Hepatocyte (in vitro differentiated cells): Measurements from ENCODE around the gene LEMD2. TPM values are rescaled to one million over a fixed set of nuclear protein-coding genes. Genes with fewer than 3 reads are reported as not detected.

Source experiments
- DNase-seq: peaks from one replicate; pipeline ENCODE4 v3.0.0-alpha.2; 2016; ENCODE audit warnings: low spot score
- H2AFZ ChIP-seq: fragments of 200-600 bp; sonication (generic); 2 replicates; pipeline ENCODE4 v1.6.0; 2016; ENCODE audit warnings: antibody characterized with exemption, mild to moderate bottlenecking
- H3K27ac ChIP-seq: fragments of 200-600 bp; sonication (generic); 2 replicates; pipeline ENCODE4 v1.5.1; 2016; ENCODE audit warnings: mild to moderate bottlenecking
- H3K27me3 ChIP-seq: fragments of 200-600 bp; sonication (generic); 2 replicates; pipeline ENCODE4 v1.6.1; 2016
- H3K36me3 ChIP-seq: fragments of 200-600 bp; sonication (generic); replicated peaks from 2 replicates; pipeline ENCODE4 v1.5.1; 2016; ENCODE audit warnings: low read depth; ENCODE audit not compliant: insufficient read depth
- H3K4me1 ChIP-seq: fragments of 200-600 bp; sonication (generic); 2 replicates; pipeline ENCODE4 v1.5.1; 2016; ENCODE audit warnings: mild to moderate bottlenecking, moderate library complexity; ENCODE audit not compliant: insufficient read depth
- H3K4me2 ChIP-seq: fragments of 200-600 bp; sonication (generic); 2 replicates; pipeline ENCODE4 v1.6.0; 2016
- H3K4me3 ChIP-seq: fragments of 200-600 bp; sonication (generic); 2 replicates; pipeline ENCODE4 v1.5.1; 2016; ENCODE audit warnings: mild to moderate bottlenecking
- H3K79me2 ChIP-seq: fragments of 200-600 bp; sonication (generic); 2 replicates; pipeline ENCODE4 v1.6.0; 2017; ENCODE audit warnings: mild to moderate bottlenecking
- H3K9me2 ChIP-seq: fragments of 200-600 bp; sonication (generic); replicated peaks from 2 replicates; pipeline ENCODE4 v1.6.0; 2017; ENCODE audit warnings: mild to moderate bottlenecking; ENCODE audit not compliant: insufficient read depth
- H3K9me3 ChIP-seq: fragments of 200-600 bp; sonication (generic); 2 replicates; pipeline ENCODE4 v1.5.1; 2016; ENCODE audit warnings: low read depth, mild to moderate bottlenecking
- H4K20me1 ChIP-seq: fragments of 200-600 bp; sonication (generic); 2 replicates; pipeline ENCODE4 v1.6.0; 2016; ENCODE audit warnings: mild to moderate bottlenecking; ENCODE audit not compliant: insufficient read depth, poor library complexity, severe bottlenecking
- EZH2 ChIP-seq: fragments of 200-600 bp; sonication (generic); IDR thresholded peaks from 2 replicates; pipeline ENCODE4 v1.6.1; 2016; ENCODE audit warnings: antibody characterized with exemption, mild to moderate bottlenecking, borderline replicate concordance
- EZH2phosphoT487 ChIP-seq: fragments of 200-600 bp; sonication (generic); IDR thresholded peaks from one replicate; pipeline ENCODE4 v1.6.1; 2018; ENCODE audit warnings: antibody characterized with exemption, mild to moderate bottlenecking, low read depth, moderate library complexity; ENCODE audit not compliant: unreplicated experiment, severe bottlenecking
- WGBS: methylation state at CpG from one replicate; pipeline ENCODE4 v1.1.6; 2016; ENCODE audit warnings: low lambda C conversion rate; ENCODE audit errors: missing lambda C conversion rate; 5-methylcytosine and 5-hydroxymethylcytosine counted together
- polyA plus RNA-seq: library from polyadenylated mRNA; unstranded; fragments of >200 nt; fragmentation: Nextera tagmentation; extraction: Ambion mirVana; gene quantifications from 2 replicates; pipeline ENCODE4 v1.2.1, GENCODE V29; 2016
- total RNA-seq: library from RNA; depleted of rRNA; stranded (reverse); fragments of >200 nt; gene quantifications from 2 replicates; pipeline ENCODE4 v1.2.3, GENCODE V29; 2014
- TF ChIP-seq, protein P1 (sequence below): fragments of 200-600 bp; sonication (generic); IDR thresholded peaks from 2 replicates; pipeline ENCODE4 v1.5.1; 2016; ENCODE audit warnings: antibody characterized with exemption, mild to moderate bottlenecking; ENCODE audit not compliant: poor library complexity

Gene LEMD2
- total and polyA plus RNA-seq, 2 experiments from 2014 or later: 38.1 to 66.3 TPM

DNA sequence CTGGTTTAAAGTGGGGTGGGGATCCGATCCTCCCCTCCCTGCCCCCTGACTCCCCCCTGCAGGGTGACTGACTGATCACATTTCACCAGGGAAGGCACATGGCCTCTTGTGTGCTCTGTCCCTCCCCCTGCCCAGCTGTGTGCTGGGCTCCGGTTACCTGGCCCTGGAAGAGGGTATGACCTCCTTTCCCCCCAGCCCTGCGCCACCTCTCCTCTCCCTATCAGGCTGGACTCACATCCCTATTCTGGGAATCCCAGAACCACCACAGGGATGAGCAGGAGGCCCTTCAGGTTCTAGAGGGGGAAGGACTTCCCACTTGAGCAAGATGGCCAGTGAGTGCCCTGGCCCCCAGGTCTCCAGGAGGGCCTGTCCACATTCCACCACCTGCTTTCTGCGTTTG is 40.1 kb downstream of the LEMD2 start:
- no peak for TF ChIP-seq EZH2phosphoT487
- no peak for TF ChIP-seq EZH2
- TF ChIP-seq, protein P1, sequence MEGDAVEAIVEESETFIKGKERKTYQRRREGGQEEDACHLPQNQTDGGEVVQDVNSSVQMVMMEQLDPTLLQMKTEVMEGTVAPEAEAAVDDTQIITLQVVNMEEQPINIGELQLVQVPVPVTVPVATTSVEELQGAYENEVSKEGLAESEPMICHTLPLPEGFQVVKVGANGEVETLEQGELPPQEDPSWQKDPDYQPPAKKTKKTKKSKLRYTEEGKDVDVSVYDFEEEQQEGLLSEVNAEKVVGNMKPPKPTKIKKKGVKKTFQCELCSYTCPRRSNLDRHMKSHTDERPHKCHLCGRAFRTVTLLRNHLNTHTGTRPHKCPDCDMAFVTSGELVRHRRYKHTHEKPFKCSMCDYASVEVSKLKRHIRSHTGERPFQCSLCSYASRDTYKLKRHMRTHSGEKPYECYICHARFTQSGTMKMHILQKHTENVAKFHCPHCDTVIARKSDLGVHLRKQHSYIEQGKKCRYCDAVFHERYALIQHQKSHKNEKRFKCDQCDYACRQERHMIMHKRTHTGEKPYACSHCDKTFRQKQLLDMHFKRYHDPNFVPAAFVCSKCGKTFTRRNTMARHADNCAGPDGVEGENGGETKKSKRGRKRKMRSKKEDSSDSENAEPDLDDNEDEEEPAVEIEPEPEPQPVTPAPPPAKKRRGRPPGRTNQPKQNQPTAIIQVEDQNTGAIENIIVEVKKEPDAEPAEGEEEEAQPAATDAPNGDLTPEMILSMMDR: no peak
- no peak overlapping the region for H3K27ac ChIP-seq
- no peak for DNase-seq
- H3K4me1 ChIP-seq: peaks cover 55% of the 10 kb centered on the region
- 81% methylated on average over 3 of the region's 4 CpGs for WGBS
- no peaks in the 10 kb centered on the region for H3K79me2 ChIP-seq
- no peak overlapping the region for H3K4me2 ChIP-seq
- no peaks in the 10 kb centered on the region for H3K9me3 ChIP-seq
- H3K36me3 ChIP-seq: no peaks in the 10 kb centered on the region
- H4K20me1 ChIP-seq: no peaks in the 10 kb centered on the region
- no peak overlapping the region for H3K4me3 ChIP-seq
- no peak overlapping the region for H2AFZ ChIP-seq
- H3K27me3 ChIP-seq: no peaks in the 10 kb centered on the region
- no peaks in the 10 kb centered on the region for H3K9me2 ChIP-seq

DNA sequence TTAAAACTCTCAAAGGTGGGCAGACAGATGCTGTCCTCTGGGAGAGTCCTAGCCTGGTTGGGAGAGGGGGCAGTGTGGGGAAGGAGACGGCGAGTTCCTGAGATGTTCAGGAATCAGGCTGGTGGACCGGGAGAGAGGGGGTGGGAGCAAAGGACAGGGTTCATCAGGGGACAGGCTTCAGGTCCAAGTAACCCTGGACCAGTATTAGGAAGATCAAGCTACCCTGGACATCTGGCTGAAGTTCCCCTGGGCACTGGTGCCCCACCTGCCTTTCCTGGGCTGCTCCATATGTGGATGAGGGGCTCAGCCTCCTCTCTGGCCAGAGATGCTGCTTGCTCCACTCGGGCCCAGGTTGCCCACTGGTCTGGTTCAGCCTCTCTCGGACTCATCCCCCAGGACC is 41.1 kb downstream of the LEMD2 start:
- 89% methylated on average over 5 of the region's 5 CpGs for WGBS
- peaks cover 63% of the 10 kb centered on the region for H3K4me1 ChIP-seq

DNA sequence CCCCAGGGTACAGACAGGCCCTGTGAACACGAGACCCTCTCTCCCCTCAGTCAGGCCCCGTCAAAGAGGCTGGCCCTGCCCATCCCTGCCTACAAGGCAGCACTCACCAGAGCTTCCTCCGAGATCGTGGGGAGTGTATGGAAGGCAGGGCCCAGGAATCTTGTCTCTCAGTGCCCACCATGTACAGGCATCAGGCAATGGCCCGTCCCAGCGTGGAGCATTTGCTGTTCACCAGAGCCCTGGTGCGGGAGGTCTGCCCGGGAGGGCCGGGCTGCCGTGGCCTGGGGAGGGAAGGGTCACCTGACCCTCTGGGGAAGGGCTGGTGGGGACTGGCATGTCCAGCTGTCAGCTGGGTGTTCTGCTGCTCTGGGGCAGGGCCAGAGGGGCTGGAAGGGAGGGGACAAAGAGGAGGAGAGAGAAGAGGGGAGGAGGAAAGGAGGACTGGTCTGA is 42.3 kb downstream of the LEMD2 start, which contains the start of gene IP6K3:
IP6K3 (minus strand) TSS at position 255 of the 450 bp plus-strand sequence. CDS start 11,429 bp downstream, outside the sequence.
- H3K27me3 ChIP-seq: no peaks in the 10 kb centered on the region
- H3K27ac ChIP-seq: peak within 1 kb of the TSS; percentile 90
- no peak within 1 kb of the TSS for H2AFZ ChIP-seq
- peaks cover 2% of the 10 kb centered on the region for H3K79me2 ChIP-seq
- 38% methylated on average over 10 of the region's 10 CpGs for WGBS
- H3K9me2 ChIP-seq: no peaks in the 10 kb centered on the region
- peak within 1 kb of the TSS; percentile 71 for H3K4me2 ChIP-seq
- peaks cover 61% of the 10 kb centered on the region for H3K4me1 ChIP-seq
- no peaks in the 10 kb centered on the region for H3K9me3 ChIP-seq
- H4K20me1 ChIP-seq: no peaks in the 10 kb centered on the region
- no peaks in the 10 kb centered on the region for H3K36me3 ChIP-seq
- peak; percentile 56 for DNase-seq
- H3K4me3 ChIP-seq: no peak within 1 kb of the TSS
- TF ChIP-seq, protein P1: no peak
- no peak for TF ChIP-seq EZH2
- no peak for TF ChIP-seq EZH2phosphoT487

More for the DNA sequence above, 41.1 kb downstream of the LEMD2 start:
- Histone ChIP-seq H3K27ac (no peak overlapping the region), H4K20me1 (no peaks in the 10 kb centered on the region), H3K9me2 (no peaks in the 10 kb centered on the region), H3K27me3 (no peaks in the 10 kb centered on the region), H3K4me3 (no peak overlapping the region), H3K4me2 (peak overlapping the region; percentile 71), H3K36me3 (no peaks in the 10 kb centered on the region), H3K79me2 (peaks cover 2% of the 10 kb centered on the region), H3K9me3 (no peaks in the 10 kb centered on the region), H2AFZ (no peak overlapping the region)
- no peak for DNase-seq
- TF ChIP-seq EZH2phosphoT487: no peak
- TF ChIP-seq, protein P1: no peak
